Naive thymus-derived CD4-positive, alpha-beta T cell (primary cell): ENCODE data around the gene DNAJC1. TPM values are rescaled to one million over a fixed set of nuclear protein-coding genes. Genes with fewer than 3 reads are reported as not detected.
"Not testable (repeated sequence)": the region's sequence is repeated elsewhere in the genome, so short reads cannot be mapped to it uniquely, and the experiment has no call there.

Experiments
- ATAC-seq: fragments of 150-1000 bp; cut with Tn5 transposase; 2 replicates; pipeline ENCODE4 v1.10.0; 2021; ENCODE audit warnings: mild to moderate bottlenecking, moderate library complexity
- CTCF ChIA-PET: fragments of 350-600 bp; sonication (Branson Sonifier 250); formaldehyde crosslinking; loops from one replicate; lab custom pipeline; 2021; ENCODE audit warnings: antibody characterized with exemption; lab: Charles Lee
- POLR2A ChIA-PET: fragments of 350-600 bp; sonication (Branson Sonifier 250); formaldehyde crosslinking; loops from one replicate; lab custom pipeline; 2021; ENCODE audit warnings: antibody characterized with exemption, inconsistent platforms; lab: Charles Lee
- DNase-seq, 9 donors: peaks; one replicate each; pipeline versions ENCODE4 v3.0.0 to v3.0.0-alpha.2; 2020 to 2022; ENCODE audit warnings: mixed read lengths in 1 of 9
- H3K27ac ChIP-seq: one replicate; pipeline ENCODE4 v1.7.0; 2013; ENCODE audit warnings: mild to moderate bottlenecking, low read depth, low read length, moderate library complexity
- H3K27me3 ChIP-seq, 2 donors: one replicate each; pipeline ENCODE4 v1.7.0; 2013; ENCODE audit warnings: low read length in 2 of 2, mild to moderate bottlenecking in 2 of 2, moderate library complexity in 2 of 2; ENCODE audit not compliant: control insufficient read depth in 2 of 2, insufficient read depth in 2 of 2
- H3K36me3 ChIP-seq, 3 experiments: 1 replicate in 2 of 3; 2 replicates in 1 of 3; pipeline ENCODE4 v1.7.0; 2013; ENCODE audit warnings: low read length in 3 of 3, mild to moderate bottlenecking in 3 of 3, moderate library complexity in 1 of 3; ENCODE audit not compliant: insufficient read depth in 3 of 3, control insufficient read depth in 2 of 3
- H3K4me1 ChIP-seq, 2 donors: one replicate each; pipeline ENCODE4 v1.7.0; 2013; ENCODE audit warnings: low read length in 2 of 2, mild to moderate bottlenecking in 2 of 2, moderate library complexity in 1 of 2; ENCODE audit not compliant: control insufficient read depth in 2 of 2, insufficient read depth in 2 of 2
- H3K4me3 ChIP-seq: 2 replicates; pipeline ENCODE4 v1.7.0; 2013; ENCODE audit warnings: mild to moderate bottlenecking, low read length
- H3K9me3 ChIP-seq, 3 experiments: 1 replicate in 2 of 3; 2 replicates in 1 of 3; pipeline ENCODE4 v1.7.0; 2013; ENCODE audit warnings: low read length in 3 of 3; ENCODE audit not compliant: control insufficient read depth in 2 of 3
- H3K27ac Mint-ChIP-seq, 9 donors: one replicate each; pipeline ENCODE4 v1.8.0; 2020 to 2022; ENCODE audit warnings: mixed read lengths in 9 of 9, mild to moderate bottlenecking in 8 of 9, moderate library complexity in 5 of 9, inconsistent platforms in 2 of 9
- H3K27me3 Mint-ChIP-seq, 5 donors: one replicate each; pipeline ENCODE4 v1.8.0; 2021 to 2022; ENCODE audit warnings: mixed read lengths in 5 of 5, mild to moderate bottlenecking in 1 of 5
- H3K36me3 Mint-ChIP-seq, 5 donors: one replicate each; pipeline ENCODE4 v1.8.0; 2020 to 2022; ENCODE audit warnings: mixed read lengths in 5 of 5, mild to moderate bottlenecking in 3 of 5, inconsistent platforms in 1 of 5
- H3K4me1 Mint-ChIP-seq, 7 donors: one replicate each; pipeline ENCODE4 v1.8.0; 2020 to 2022; ENCODE audit warnings: mixed read lengths in 7 of 7, mild to moderate bottlenecking in 3 of 7, inconsistent platforms in 1 of 7
- H3K4me3 Mint-ChIP-seq, 10 donors: one replicate each; pipeline ENCODE4 v1.8.0; 2020 to 2022; ENCODE audit warnings: mild to moderate bottlenecking in 10 of 10, mixed read lengths in 10 of 10, moderate library complexity in 6 of 10, inconsistent platforms in 2 of 10
- H3K9me3 Mint-ChIP-seq, 11 donors: one replicate each; pipeline ENCODE4 v1.8.0; 2020 to 2022; ENCODE audit warnings: mixed read lengths in 11 of 11, mild to moderate bottlenecking in 4 of 11, inconsistent platforms in 1 of 11, moderate library complexity in 1 of 11
- intact Hi-C, 2 donors: fragments of 100-400 bp; cut with micrococcal nuclease; formaldehyde crosslinking; loops; one replicate each; pipeline ENCODE4 v1.15.1; 2023
- polyA plus RNA-seq, 2 donors: library from polyadenylated mRNA; unstranded; fragments of 300-500 nt; fragmentation: Illumina TruSeq; gene quantifications; one replicate each; pipeline ENCODE4 v1.2.3, GENCODE V29; 2021
- total RNA-seq, 6 experiments: library from RNA in 5 of 6; stranded (reverse) in 5 of 6; gene quantifications; 1 replicate in 5 of 6; 2 replicates in 1 of 6; pipeline ENCODE4 v1.2.3 and lab custom pipeline; 2021 to 2026

The DNAJC1 gene
- total and polyA plus RNA-seq, 7 experiments from 2014 or later, result 9.4 to 23.9 (median 12.1) TPM

DNA sequence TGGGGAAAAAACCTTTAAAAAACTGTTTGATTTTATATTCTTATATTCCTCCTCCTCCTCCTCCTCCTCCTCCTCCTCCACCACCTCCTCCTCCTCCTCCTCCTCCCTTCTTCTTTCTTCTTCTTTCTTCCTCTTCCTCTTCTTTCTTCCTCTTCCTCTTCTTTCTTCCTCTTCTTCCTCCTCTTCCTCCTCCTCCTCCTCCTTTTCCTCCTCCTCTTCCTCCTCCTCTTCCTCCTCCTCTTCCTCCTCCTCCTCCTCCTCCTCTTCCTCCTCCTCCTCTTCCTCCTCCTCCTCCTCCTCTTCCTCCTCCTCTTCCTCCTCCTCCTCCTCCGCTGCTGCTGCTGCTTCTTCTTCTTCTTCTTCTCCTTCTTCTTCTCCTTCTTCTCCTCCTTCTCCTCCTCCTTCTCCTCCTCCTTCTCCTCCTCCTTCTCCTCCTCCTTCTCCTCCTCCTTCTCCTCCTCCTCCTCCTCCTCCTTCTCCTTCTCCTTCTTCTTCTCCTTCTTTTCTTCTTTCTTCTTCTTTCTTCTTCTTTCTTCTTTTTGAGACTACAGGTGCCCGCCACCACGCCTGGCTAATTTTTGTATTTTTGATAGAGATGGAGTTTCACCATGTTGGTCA, 286.0 kb downstream of the DNAJC1 start:
- peaks cover 0 to 23% (median 6%) of the 10 kb centered on the region in 3 experiments for H3K36me3 ChIP-seq
- H3K27ac ChIP-seq, H3K27me3 ChIP-seq, POLR2A ChIA-PET, H3K4me3 ChIP-seq, H3K4me1 ChIP-seq, DNase-seq, H3K4me3 Mint-ChIP-seq, intact Hi-C loops, H3K9me3 ChIP-seq, H3K9me3 Mint-ChIP-seq, H3K27me3 Mint-ChIP-seq, CTCF ChIA-PET, ATAC-seq: not testable (repeated sequence)
- H3K4me1 Mint-ChIP-seq, result peaks cover 0 to 14% (median 6%) of the 10 kb centered on the region in 7 donors
- H3K27ac Mint-ChIP-seq, result peak overlapping the region in 3 of 9 donors; percentile 43 to 69 (median 46)
- peaks cover 17 to 53% (median 39%) of the 10 kb centered on the region in 5 donors for H3K36me3 Mint-ChIP-seq

DNA sequence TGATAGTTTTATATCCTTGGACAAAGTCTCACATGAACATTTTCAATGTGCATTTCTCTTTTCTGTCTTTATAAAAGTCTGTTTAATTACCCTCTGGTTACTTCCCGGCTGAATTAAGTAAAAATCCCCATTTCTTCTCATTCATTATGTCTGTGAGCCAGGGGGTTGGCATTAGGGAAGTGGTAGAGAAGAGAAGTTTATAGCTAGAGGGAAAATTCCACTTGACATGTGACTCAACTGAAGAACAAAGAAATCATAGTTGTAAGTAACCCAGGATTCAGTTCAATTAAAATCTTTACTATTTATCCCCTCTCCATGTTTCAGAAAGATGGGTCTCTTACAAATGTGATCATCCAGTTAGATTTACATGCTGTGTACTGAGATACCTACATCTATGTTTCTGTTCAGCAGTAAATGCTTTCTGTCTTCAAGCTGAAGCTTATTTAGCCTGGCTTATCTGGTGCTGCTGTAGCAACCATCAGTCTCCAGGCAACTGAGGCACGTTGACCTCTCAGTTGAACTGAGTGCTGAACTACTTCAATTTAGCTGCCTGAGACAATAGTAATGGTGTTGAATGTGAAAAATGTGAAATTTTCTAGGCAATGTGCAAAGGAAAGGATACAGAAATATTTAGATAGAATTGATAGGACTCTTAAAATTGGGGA, 287.9 kb downstream of the DNAJC1 start:
- Histone ChIP-seq H3K4me3 (no peak overlapping the region), H3K4me1 (no peaks in the 10 kb centered on the region), H3K27ac (no peak overlapping the region), H3K9me3 (no peaks in the 10 kb centered on the region), H3K27me3 (no peaks in the 10 kb centered on the region), H3K36me3 (peaks cover 0 to 23% (median 6%) of the 10 kb centered on the region in 3 experiments)
- DNase-seq, result no peak
- CTCF ChIA-PET, result interaction anchor here (1.2 to 1.4 kb wide), 2 partner anchors 9 to 23 kb away, joined by 3 to 4 read pairs; no protein-coding TSS in a partner anchor
- intact Hi-C loops, result no loop called here
- Mint-ChIP-seq H3K4me1 (peaks cover 0 to 12% (median 7%) of the 10 kb centered on the region in 7 donors), H3K27ac (no peak overlapping the region), H3K9me3 (peaks cover 0 to 2% (median 0%) of the 10 kb centered on the region in 11 donors), H3K27me3 (no peaks in the 10 kb centered on the region), H3K4me3 (no peak overlapping the region), H3K36me3 (peaks cover 17 to 54% (median 42%) of the 10 kb centered on the region in 5 donors)
- no peak for ATAC-seq
- POLR2A ChIA-PET, result interaction anchor here (0.6 to 0.7 kb wide), 3 partner anchors 9 to 827 kb away, joined by 3 to 4 read pairs (median 3); no protein-coding TSS in a partner anchor

DNA sequence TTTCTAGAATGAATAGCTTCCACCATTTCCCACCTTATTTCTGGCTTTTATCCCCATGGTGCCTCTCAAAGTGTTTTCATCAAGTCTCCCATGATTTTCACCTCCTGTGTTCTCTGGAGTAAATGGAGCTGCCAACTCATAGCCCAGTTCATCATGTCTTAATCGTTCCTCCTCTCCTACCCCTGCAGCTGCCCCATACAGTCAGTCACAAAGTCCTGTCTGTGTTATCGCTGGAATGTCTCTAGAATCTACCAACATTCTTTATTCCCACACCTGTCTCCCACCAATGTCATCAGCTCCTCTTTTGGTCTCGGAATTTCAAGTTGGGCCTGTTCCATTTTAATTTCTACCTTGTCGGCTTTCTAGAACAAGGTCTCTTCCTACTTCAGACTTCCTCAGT, 290.6 kb downstream of the DNAJC1 start:
- H3K4me1 Mint-ChIP-seq, result peaks cover 7 to 22% (median 14%) of the 10 kb centered on the region in 7 donors
- no peak overlapping the region for H3K27ac ChIP-seq
- peaks cover 0 to 2% (median 0%) of the 10 kb centered on the region in 11 donors for H3K9me3 Mint-ChIP-seq
- no peaks in the 10 kb centered on the region for H3K27me3 ChIP-seq
- peak overlapping the region in 3 of 9 donors; percentile 13 to 20 (median 15) for H3K27ac Mint-ChIP-seq
- POLR2A ChIA-PET, result interaction anchor here (1.5 kb wide), 1 partner anchor 11 kb away, joined by 3 read pairs; no protein-coding TSS in a partner anchor
- H3K36me3 ChIP-seq, result peaks cover 0 to 28% (median 6%) of the 10 kb centered on the region in 3 experiments
- peaks cover 26 to 54% (median 47%) of the 10 kb centered on the region in 5 donors for H3K36me3 Mint-ChIP-seq
- no peak for DNase-seq
- H3K4me3 Mint-ChIP-seq, result no peak overlapping the region
- CTCF ChIA-PET, result no interaction called here
- ATAC-seq, result no peak
- H3K27me3 Mint-ChIP-seq, result no peaks in the 10 kb centered on the region
- H3K9me3 ChIP-seq, result no peaks in the 10 kb centered on the region
- H3K4me1 ChIP-seq, result no peaks in the 10 kb centered on the region
- H3K4me3 ChIP-seq, result no peak overlapping the region
- intact Hi-C loops, result loop anchor here in 1 of 2 donors (2.0 kb wide), 1 partner anchor 14 kb away; no protein-coding TSS in a partner anchor

DNA sequence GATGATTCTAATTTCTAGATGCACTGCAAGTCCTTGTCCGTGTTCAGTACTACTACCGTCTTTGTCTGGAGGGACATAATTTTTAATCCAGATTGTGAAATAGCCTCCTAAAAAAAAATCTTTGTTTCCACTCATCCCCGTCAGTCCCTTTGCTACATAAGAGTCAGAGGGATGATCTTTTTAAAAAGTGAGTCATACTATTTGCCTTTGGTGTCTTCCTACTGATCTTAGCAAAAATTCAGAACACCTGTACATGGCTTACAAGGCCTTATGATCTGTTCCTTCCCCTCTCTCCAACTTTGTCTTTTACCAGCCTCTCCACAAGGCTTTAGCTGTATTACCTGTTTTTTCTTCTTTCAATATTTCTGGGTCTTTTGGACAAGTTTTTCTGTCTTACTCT, 296.0 kb downstream of the DNAJC1 start:
- H3K4me1 Mint-ChIP-seq, result peaks cover 26 to 48% (median 44%) of the 10 kb centered on the region in 7 donors

More for the DNA sequence above, 296.0 kb downstream of the DNAJC1 start:
- no peak overlapping the region for H3K4me3 Mint-ChIP-seq
- ChIA-PET CTCF (no interaction called here), POLR2A (no interaction called here)
- Histone ChIP-seq H3K4me3 (no peak overlapping the region), H3K9me3 (no peaks in the 10 kb centered on the region), H3K4me1 (peaks cover 10 to 18% of the 10 kb centered on the region in 2 donors), H3K36me3 (peaks cover 0 to 5% (median 0%) of the 10 kb centered on the region in 3 experiments), H3K27me3 (no peaks in the 10 kb centered on the region), H3K27ac (no peak overlapping the region)
- intact Hi-C loops, result no loop called here
- no peak for DNase-seq
- H3K9me3 Mint-ChIP-seq, result peaks cover 0 to 3% (median 0%) of the 10 kb centered on the region in 11 donors
- peak overlapping the region in 2 of 9 donors; percentile 25 to 53 for H3K27ac Mint-ChIP-seq
- H3K36me3 Mint-ChIP-seq, result peaks cover 19 to 45% (median 32%) of the 10 kb centered on the region in 5 donors
- H3K27me3 Mint-ChIP-seq, result peaks cover 0 to 5% (median 0%) of the 10 kb centered on the region in 5 donors
- no peak for ATAC-seq

Other genes with a start within 250 kb of the DNAJC1 start
- not detected for gene EBLN1, start 214.3 kb upstream of the DNAJC1 start, total RNA-seq
- gene EBLN1, start 214.3 kb upstream of the DNAJC1 start, polyA plus RNA-seq, result not detected